HG02970 (cell line): ENCODE data around the gene LARP1.
"Not testable (repeated sequence)": the region's sequence is repeated elsewhere in the genome, so short reads cannot be mapped to it uniquely, and the experiment has no call there.

ENCODE experiments used
- ATAC-seq: cut with Tn5 transposase; IDR thresholded peaks from one replicate; pipeline ENCODE4 v1.9.1; 2021; ENCODE audit warnings: mild to moderate bottlenecking, moderate library complexity, moderate number of reproducible peaks; ENCODE audit not compliant: unreplicated experiment, low FRiP score

LARP1 gene

DNA sequence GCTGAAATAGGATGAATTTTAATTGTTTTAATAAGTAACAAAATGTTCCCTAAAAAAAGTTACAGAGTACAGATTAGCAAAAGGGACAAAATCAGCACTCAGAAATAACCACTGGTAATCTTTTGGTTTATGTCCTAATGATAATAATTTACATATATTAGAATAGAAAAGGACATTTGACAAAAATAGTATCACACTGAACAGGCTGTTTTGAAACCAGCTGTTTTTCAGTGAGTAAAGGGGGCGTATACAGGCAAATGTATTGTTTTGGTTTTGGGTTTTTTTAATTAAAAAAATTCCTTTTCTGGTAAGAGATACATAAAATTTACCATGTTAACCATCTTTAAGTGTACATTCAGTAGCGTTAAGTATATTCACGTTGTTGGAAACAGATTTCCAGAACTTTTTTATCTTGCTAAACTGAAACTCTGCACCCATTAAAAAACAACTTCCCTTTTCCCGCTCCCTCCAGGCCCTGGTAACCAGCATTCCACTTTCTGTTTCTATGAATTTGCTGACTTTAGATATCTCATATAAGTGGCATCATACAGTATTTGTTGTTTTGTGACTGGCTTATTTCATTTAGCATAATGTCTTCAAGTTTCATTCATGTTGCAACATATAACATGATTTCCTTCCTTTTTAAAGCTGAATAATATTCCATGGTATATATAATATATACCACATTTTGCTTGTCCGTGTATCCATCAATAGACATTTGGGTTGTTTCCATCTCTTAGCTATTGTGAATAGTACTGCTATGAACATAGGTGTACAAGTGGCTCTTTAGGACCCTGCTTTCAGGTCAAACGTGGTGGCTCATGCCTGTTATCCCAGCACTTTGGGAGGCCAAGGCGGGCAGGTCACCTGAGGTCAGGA, 20.6 kb upstream of the LARP1 start:
- no peak for ATAC-seq

- ATAC-seq, result not testable (repeated sequence)
Measured at GRCh38 chr5:154735362-154735761, 19.8 kb upstream of the LARP1 start.

GRCh38 chr5:154736372-154736771, 18.8 kb upstream of the LARP1 start:
- not testable (repeated sequence) for ATAC-seq

DNA sequence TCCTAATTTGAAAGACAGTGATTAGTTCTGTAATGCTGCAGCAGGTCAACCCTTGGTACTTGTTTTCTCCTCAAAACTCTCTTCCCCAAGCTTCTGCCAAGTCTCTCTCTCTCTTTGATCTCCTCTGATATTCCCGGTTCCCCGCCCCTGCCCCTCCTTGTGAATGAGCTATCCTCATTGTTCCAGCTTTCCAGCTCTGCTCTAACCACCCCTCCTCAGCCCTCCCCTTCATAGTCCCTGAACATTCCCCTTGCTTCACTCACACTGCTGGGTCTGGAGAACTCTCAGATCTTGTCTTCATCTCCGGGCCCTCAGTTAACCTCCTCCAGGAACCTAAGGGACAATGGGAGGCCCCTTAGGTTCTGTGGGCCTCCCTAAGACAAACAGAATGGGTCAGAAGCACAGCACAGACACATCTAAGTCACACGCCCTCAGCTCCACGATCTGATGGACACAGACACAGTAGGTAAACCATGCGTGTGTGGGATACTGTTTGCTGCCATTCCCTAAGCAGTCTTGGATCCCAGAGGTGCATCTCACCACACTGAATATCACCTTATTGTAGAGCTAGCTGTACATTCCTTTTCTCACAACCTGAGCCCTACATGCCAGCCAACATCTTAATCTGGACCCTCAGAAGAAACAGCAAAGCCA, 17.4 kb upstream of the LARP1 start:
- no peak for ATAC-seq

DNA sequence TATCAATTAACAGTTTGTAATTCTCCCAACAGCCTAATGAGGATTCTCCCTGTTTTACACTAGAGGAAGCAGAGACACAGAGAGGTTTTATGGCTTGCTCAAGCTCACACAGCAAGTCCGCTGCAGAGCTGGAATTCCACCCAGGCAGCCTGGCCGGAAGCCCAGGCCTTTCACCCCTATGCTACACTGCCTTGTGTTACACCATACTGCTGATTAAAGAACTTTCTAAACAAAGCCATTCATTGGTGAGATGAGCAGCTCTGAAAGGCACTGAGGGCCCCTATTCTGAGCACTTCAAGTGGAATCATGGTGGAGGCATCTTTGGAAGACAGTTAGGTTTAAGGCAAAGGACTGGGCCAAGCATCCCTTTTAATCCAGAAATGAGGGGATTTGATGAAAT, 14.7 kb upstream of the LARP1 start:
- no peak for ATAC-seq

DNA sequence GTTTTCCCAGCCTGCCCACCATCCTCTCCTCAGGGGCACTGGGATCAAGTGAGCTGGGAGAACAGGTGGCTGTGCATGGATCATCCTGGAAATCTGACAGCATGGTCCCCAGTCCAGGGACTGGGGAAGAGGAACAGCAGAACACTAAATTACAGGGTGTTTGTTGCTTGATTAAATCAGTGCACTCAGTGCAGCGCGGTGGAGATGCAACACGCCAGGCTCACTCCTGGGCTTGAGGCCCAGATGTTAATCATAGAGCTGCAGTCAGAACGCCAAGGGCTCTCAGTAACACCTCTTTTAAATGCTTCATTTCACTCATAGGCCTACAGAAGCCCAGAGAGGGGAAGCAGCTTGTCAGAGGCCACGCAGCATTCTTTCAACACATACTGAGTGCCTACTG, 14.2 kb upstream of the LARP1 start:
- no peak for ATAC-seq

GRCh38 chr5:154741415-154741814, 13.8 kb upstream of the LARP1 start:
- no peak for ATAC-seq

DNA sequence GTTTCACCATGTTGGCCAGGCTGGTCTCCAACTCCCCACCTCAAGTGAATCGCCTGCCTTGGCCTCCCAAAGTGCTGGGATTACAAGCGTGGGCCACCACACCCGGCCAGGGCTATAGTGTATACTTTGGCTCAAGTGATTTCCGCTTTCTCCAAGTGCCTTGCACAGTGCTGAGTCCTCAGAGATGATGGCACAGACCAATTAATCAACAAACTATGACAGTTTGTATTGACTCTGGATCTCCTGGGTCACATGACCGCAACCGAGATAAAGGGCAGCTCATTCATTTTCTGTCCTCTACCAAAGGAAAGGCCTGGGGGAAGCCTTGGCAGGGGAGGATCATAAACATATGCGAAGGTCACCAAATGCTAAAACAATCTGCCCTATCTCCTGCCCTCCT, 11.4 kb upstream of the LARP1 start:
- ATAC-seq, result no peak

DNA sequence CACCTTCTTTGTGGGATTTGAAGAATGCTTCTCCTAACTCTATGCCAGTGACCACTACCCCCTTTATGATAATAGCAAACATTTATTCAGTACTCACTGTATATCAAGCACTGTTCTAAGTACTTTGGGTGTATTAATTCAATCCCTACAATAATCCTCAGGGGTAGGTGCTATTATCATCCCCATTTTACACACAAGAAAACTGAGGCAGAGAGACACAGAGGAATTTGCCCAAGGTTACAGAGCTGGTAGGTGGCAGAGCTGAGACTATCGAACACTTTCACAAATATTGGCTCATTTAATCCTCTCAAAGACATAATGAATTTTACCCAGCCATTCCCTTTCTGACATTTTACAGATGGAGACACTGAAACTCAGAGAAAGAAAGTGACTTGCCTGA, 9.8 kb upstream of the LARP1 start:
- no peak for ATAC-seq

GRCh38 chr5:154749491-154749890, 5.7 kb upstream of the LARP1 start:
- ATAC-seq, result no peak

DNA sequence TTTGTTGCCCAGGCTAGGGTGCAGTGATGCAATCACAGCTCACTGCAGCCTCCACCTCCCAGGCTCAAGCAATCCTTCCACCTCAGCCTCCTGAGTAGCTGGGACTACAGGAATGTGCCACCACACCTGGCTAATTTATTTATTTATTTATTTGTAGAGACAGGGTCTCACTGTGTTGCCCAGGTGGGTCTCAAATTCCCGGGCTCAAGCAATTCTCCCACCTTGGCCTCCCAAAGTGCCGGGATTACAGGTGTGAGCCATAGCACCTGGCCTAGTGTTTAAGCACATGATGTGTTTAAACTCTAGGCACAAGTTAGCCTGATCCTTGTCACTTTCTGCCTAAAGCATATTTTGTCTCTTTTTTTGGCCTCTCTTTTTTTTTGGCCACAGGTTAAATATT, 4.5 kb upstream of the LARP1 start:
- ATAC-seq, result not testable (repeated sequence)

DNA sequence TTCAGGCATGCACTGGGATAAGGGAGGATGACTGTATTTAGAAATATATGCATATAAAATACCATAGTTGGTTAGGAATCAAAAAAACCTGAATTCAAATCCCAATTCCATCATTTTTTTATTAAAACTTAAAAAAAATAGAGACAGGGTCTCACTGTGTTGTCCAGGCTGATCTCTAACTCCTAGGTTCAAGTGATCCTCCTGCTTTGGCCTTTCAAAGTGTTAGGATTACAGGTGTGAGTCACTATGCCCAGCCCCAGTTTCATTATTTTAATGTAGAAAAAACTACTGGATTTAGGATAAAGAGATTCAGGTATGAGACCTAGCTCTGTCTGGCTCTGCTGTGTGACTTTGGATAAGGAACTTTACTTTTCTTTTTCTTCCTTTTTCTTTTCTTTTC, 3.3 kb upstream of the LARP1 start:
- ATAC-seq, result no peak

DNA sequence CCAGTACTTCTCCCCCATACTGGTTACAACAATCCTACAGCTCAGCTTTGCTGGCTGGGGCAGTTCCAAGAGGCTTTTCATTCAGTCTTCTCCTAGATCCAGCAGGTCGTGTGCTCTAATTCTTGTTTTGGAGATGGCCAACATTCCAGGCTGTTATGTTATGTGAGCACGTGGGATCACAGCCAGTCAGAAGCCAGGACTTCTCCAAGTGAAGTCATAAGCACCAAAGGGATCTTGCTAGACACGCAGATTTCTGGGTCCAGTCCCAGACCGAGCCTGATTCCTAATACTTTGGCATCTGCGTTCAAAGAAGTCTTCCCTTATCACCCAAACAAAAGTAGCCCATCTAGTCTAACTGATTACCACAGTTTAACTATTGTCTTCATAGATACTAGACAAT, 1.4 kb upstream of the LARP1 start:
- ATAC-seq, result no peak

GRCh38 chr5:154754460-154755360, 467 bp upstream of the LARP1 start:
- ATAC-seq, result peak; percentile 82

DNA sequence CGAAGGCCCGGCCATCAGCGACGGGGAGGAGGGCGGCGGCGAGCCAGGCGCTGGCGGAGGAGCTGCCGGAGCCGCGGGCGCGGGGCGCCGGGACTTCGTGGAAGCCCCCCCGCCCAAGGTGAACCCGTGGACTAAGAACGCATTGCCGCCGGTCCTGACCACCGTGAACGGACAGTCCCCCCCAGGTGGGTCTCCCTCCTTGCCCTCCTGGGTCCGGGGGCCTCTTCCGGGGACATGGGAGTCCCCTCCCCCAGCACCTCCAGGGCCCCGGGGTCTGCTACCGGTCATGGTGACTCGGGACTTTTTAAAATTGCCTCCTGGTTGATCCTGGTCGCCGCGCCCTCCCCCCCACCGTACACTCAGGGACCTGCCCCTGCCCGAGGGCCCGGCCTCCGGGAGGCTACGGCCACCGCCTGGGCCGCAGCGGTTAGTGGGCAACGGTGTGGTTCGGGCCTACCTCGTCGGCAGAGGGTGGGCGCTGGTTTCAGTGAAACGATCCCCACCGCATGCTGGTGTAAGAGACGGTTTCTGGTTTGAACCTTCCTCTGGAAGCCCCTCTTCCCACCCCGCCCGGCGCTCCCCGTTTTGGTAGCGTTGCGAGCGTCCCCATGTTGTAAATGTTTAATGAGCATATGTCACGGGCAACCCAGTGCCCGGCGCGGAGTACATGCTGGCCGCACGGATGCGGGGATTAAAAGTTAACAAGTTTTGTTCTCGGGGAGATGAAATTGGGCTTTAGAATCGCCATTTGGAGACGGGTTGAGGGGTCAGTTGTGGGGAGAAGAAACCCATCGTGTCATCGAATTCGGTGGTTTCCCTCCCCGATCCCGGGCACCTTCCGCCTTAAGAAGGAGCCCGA, 1.1 kb downstream of the LARP1 start:
- ATAC-seq, result no peak

- no peak for ATAC-seq
Measured at GRCh38 chr5:154756868-154757813, 2.0 kb downstream of the LARP1 start.

GRCh38 chr5:154757814-154758406, 2.7 kb downstream of the LARP1 start:
- no peak for ATAC-seq

DNA sequence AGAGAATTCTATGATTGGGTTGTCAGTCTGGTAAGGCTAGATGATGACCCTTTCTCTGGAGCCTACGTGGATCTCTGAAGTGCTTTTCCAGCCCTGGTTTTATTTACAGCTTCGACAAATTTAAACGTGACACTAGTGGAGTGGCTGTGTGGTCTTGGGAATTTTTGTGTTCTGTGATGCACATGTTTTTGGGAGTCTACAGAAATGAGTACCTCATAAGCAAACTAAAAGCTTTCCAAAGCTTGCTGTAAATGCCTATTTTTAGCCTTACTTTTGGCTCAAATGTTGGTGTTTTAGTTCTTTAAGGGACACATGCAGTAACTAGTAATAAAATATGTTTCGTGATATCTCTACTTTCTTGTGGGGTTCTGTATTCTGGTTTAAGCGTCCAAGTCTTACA, 3.3 kb downstream of the LARP1 start:
- ATAC-seq, result no peak

DNA sequence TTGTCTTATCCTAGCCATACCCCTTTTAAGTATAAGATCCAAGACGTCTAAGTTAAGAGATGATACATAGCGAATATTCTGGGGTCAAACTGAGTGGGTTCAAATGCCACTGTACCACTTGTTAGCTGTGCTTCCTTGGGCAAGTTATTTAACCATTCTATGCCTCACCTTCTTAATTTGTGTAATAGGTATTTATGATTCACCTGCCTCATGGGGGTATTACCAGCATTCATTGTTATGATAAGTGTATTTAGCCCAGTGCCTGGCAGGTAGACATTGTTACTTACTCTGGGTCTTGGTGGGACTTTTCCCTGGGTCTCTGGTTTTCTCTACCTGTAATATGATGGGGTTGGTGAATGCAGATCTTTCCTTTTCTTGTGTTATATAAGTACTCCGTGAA, 3.8 kb downstream of the LARP1 start:
- ATAC-seq, result no peak
